H1 (cell line): Measurements from ENCODE around the gene MYOM3. TPM values are rescaled to one million over a fixed set of nuclear protein-coding genes. Genes with fewer than 3 reads are reported as not detected.

Experiments
- NANOG ChIP-seq: IDR thresholded peaks from 2 replicates; pipeline ENCODE4 v1.6.1; 2011; ENCODE audit warnings: low read length, low read depth, mild to moderate bottlenecking, inconsistent platforms; ENCODE audit not compliant: insufficient read depth, poor library complexity, severe bottlenecking
- TBP ChIP-seq: IDR thresholded peaks from 2 replicates; pipeline ENCODE4 v1.6.1; 2011; ENCODE audit warnings: low read depth, low read length, improper control_type of control experiment
- polyA plus RNA-seq, 7 experiments: library from polyadenylated mRNA; depleted of rRNA in 3 of 7; stranded (reverse) in 5 of 7; unstranded in 2 of 7; fragments of >200 nt in 5 of 7; fragments of 200-250 nt in 2 of 7; gene quantifications; 1 replicate in 5 of 7; 2 replicates in 1 of 7; 4 replicates in 1 of 7; pipeline versions ENCODE4 v1.2.1 to v1.2.3, GENCODE V29; 2011 to 2013; ENCODE audit warnings: missing spikeins in 2 of 7, mixed read lengths in 2 of 7
- total RNA-seq: library from RNA; stranded (reverse); fragmentation: NEBNext Ultra II Directional; extraction: Animal tissue kit (Norgen Biotek cat#: 25700); gene quantifications from 2 replicates; pipeline ENCODE4 v1.2.1, GENCODE V29; 2021

MYOM3 gene
- total and polyA plus RNA-seq, 2 of the 8 experiments (the other 6 are each of a cell fraction or from before 2014, with no cell fraction given), result 0.08 to 0.09 TPM

DNA sequence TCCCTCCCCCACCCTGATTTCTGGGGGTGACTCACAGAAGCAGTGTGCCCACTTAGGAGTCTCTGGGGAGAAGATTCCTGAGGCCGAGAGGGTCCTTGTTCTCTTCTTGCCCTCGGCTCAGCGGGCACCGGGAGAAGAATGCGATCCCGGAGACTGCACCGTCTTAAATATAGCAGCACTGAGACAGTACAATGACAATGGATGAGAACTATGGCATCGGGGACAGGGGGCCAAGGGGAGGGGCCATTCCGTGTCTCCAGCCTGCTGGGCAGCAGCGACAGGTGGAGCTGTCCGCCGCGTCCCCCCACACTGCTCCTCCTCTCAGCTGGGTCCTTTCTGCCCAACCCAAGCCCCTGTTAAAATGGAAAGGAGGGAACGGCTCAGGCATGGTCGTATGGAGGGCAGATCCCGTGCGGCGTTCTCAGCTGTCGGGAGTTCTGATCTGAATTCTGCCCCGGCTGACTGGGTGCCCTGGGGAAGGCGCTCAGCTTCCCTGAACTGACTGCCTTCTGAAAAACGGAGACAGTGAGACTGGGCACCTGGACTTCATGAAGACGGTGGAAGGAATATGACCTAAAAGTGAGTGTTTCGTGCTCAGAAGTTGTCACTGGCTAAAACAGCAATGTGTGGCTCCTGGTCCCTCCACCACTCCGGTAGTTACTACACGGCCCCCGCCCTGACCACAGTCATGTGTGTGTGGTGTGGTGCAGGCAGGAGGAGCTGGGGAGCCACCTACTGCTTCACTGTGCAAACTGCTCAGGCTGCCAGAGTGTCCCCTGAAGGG is at the start of gene MYOM3 (continued):
- TF ChIP-seq NANOG (no peak), TBP (no peak)
